H9 (cell line): ENCODE results near the gene STAB2. TPM values are rescaled to one million over a fixed set of nuclear protein-coding genes. Genes with fewer than 3 reads are reported as not detected.

Experiments used
- DNase-seq: peaks from one replicate; pipeline ENCODE4 v3.0.0-alpha.2; 2017
- H2AFZ ChIP-seq: one replicate; pipeline ENCODE4 v1.6.1; 2013; ENCODE audit warnings: mild to moderate bottlenecking, low read length, control low read depth, moderate library complexity
- H2AK5ac ChIP-seq: 2 replicates; pipeline ENCODE4 v1.6.1; 2013; ENCODE audit warnings: low read length, control low read depth, mixed read lengths; ENCODE audit not compliant: insufficient read length
- H2BK120ac ChIP-seq: one replicate; pipeline ENCODE4 v1.6.1; 2013; ENCODE audit warnings: low read depth, mild to moderate bottlenecking, low read length, control low read depth, inconsistent platforms; ENCODE audit not compliant: poor library complexity, severe bottlenecking
- H2BK12ac ChIP-seq: 2 replicates; pipeline ENCODE4 v1.6.1; 2013; ENCODE audit warnings: low read length, control low read depth, mixed read lengths, low read depth; ENCODE audit not compliant: insufficient read length
- H2BK15ac ChIP-seq: 2 replicates; pipeline ENCODE4 v1.6.1; 2013; ENCODE audit warnings: low read depth, low read length, control low read depth
- H2BK20ac ChIP-seq: one replicate; pipeline ENCODE4 v1.6.1; 2013; ENCODE audit warnings: low read depth, mild to moderate bottlenecking, low read length, control low read depth, inconsistent platforms; ENCODE audit not compliant: poor library complexity, severe bottlenecking
- H2BK5ac ChIP-seq: 2 replicates; pipeline ENCODE4 v1.6.1; 2013; ENCODE audit warnings: low read length, control low read depth, mixed read lengths; ENCODE audit not compliant: insufficient read length
- H3K14ac ChIP-seq: 2 replicates; pipeline ENCODE4 v1.6.1; 2013; ENCODE audit warnings: low read length, control low read depth; ENCODE audit not compliant: insufficient read depth
- H3K18ac ChIP-seq: 2 replicates; pipeline ENCODE4 v1.6.1; 2013; ENCODE audit warnings: low read depth, mild to moderate bottlenecking, mixed read lengths, low read length, control low read depth; ENCODE audit not compliant: insufficient read length
- H3K23ac ChIP-seq: 2 replicates; pipeline ENCODE4 v1.6.1; 2013; ENCODE audit warnings: low read length, control low read depth, mixed read lengths, low read depth; ENCODE audit not compliant: insufficient read length
- H3K23me2 ChIP-seq: 2 replicates; pipeline ENCODE4 v1.6.1; 2013; ENCODE audit warnings: low read depth, mild to moderate bottlenecking, mixed read lengths, low read length, control low read depth; ENCODE audit not compliant: insufficient read length, poor library complexity, severe bottlenecking
- H3K27ac ChIP-seq: 2 replicates; pipeline ENCODE4 v1.5.1; 2013; ENCODE audit warnings: low read length, control low read depth, mixed read lengths, low read depth; ENCODE audit not compliant: insufficient read length
- H3K27me3 ChIP-seq: 2 replicates; pipeline ENCODE4 v1.6.1; 2013; ENCODE audit warnings: low read length, control low read depth, inconsistent platforms; ENCODE audit not compliant: insufficient read depth
- H3K4ac ChIP-seq: 2 replicates; pipeline ENCODE4 v1.6.1; 2013; ENCODE audit warnings: low read depth, mild to moderate bottlenecking, control low read depth, inconsistent platforms, low read length, moderate library complexity
- H3K4me1 ChIP-seq: 2 replicates; pipeline ENCODE4 v1.6.1; 2013; ENCODE audit warnings: low read length, control low read depth, inconsistent platforms; ENCODE audit not compliant: insufficient read depth
- H3K4me2 ChIP-seq: 2 replicates; pipeline ENCODE4 v1.6.1; 2013; ENCODE audit warnings: low read length, control low read depth, mixed read lengths; ENCODE audit not compliant: insufficient read length, insufficient read depth
- H3K56ac ChIP-seq: 2 replicates; pipeline ENCODE4 v1.6.1; 2013; ENCODE audit warnings: low read depth, mild to moderate bottlenecking, mixed read lengths, low read length, control low read depth; ENCODE audit not compliant: insufficient read length
- H3K79me1 ChIP-seq: 2 replicates; pipeline ENCODE4 v1.6.1; 2013; ENCODE audit warnings: low read depth, mild to moderate bottlenecking, moderate library complexity, low read length, control low read depth, inconsistent platforms; ENCODE audit not compliant: insufficient read depth, poor library complexity, severe bottlenecking
- H3K79me2 ChIP-seq: 2 replicates; pipeline ENCODE4 v1.6.1; 2013; ENCODE audit warnings: low read length, control low read depth, inconsistent platforms; ENCODE audit not compliant: insufficient read depth
- H3K9ac ChIP-seq: 2 replicates; pipeline ENCODE4 v1.6.1; 2013; ENCODE audit warnings: low read length, control low read depth, mixed read lengths; ENCODE audit not compliant: insufficient read length; ENCODE audit errors: extremely low read depth
- H3K9me3 ChIP-seq: one replicate; pipeline ENCODE4 v1.6.1; 2013; ENCODE audit warnings: low read depth, low read length, inconsistent platforms; ENCODE audit not compliant: control insufficient read depth
- H3T11ph ChIP-seq: one replicate; pipeline ENCODE4 v1.6.1; 2013; ENCODE audit warnings: mild to moderate bottlenecking, low read length, control low read depth, inconsistent platforms
- H4K20me1 ChIP-seq: one replicate; pipeline ENCODE4 v1.6.1; 2013; ENCODE audit not compliant: control insufficient read depth, insufficient read length, insufficient read depth
- H4K5ac ChIP-seq: 2 replicates; pipeline ENCODE4 v1.6.1; 2013; ENCODE audit warnings: low read depth, mild to moderate bottlenecking, mixed read lengths, low read length, control low read depth; ENCODE audit not compliant: insufficient read length
- H4K8ac ChIP-seq: replicated peaks from 2 replicates; pipeline ENCODE4 v1.6.1; 2013; ENCODE audit warnings: low read length, control low read depth, mixed read lengths, low read depth; ENCODE audit not compliant: insufficient read length
- H4K91ac ChIP-seq: 2 replicates; pipeline ENCODE4 v1.6.1; 2013; ENCODE audit warnings: low read depth, mild to moderate bottlenecking, moderate library complexity, mixed read lengths, low read length, control low read depth; ENCODE audit not compliant: insufficient read length
- H3K27ac Mint-ChIP-seq, 3 experiments: 2 replicates in 2 of 3; 3 replicates in 1 of 3; pipeline ENCODE4 v1.8.0; 2020 to 2021; ENCODE audit warnings: mixed read lengths in 3 of 3, mild to moderate bottlenecking in 1 of 3, moderate library complexity in 1 of 3
- H3K27me3 Mint-ChIP-seq: 2 replicates; pipeline ENCODE4 v1.8.0; 2021; ENCODE audit warnings: low read depth, mild to moderate bottlenecking, moderate library complexity, mixed read lengths
- H3K36me3 Mint-ChIP-seq, 3 experiments: 2 replicates in 2 of 3; 3 replicates in 1 of 3; pipeline ENCODE4 v1.8.0; 2020 to 2021; ENCODE audit warnings: low read depth in 3 of 3, mixed read lengths in 3 of 3; ENCODE audit not compliant: insufficient read depth in 1 of 3
- H3K4me1 Mint-ChIP-seq, 2 experiments: 2 replicates each; pipeline ENCODE4 v1.8.0; 2020; ENCODE audit warnings: mixed read lengths in 2 of 2
- H3K4me3 Mint-ChIP-seq, 2 experiments: 2 replicates in 1 of 2; 3 replicates in 1 of 2; pipeline ENCODE4 v1.8.0; 2020 to 2021; ENCODE audit warnings: mild to moderate bottlenecking in 2 of 2, mixed read lengths in 2 of 2, moderate library complexity in 1 of 2
- H3K9me3 Mint-ChIP-seq, 2 experiments: 2 replicates in 1 of 2; 3 replicates in 1 of 2; pipeline ENCODE4 v1.8.0; 2020; ENCODE audit warnings: mild to moderate bottlenecking in 2 of 2, mixed read lengths in 2 of 2, moderate library complexity in 1 of 2
- WGBS: extraction: QIAGEN DNeasy Blood & Tissue Kit; methylation state at CpG from one replicate; pipeline ENCODE4 v1.1.7; 2013; ENCODE audit warnings: missing lambda C conversion rate, low lambda C conversion rate, mixed read lengths; ENCODE audit not compliant: insufficient read length; ENCODE audit errors: extremely low coverage; 5-methylcytosine and 5-hydroxymethylcytosine counted together
- total RNA-seq: library from RNA; stranded (reverse); gene quantifications from 2 replicates; pipeline ENCODE4 v1.2.1, GENCODE V29; 2021
- TF ChIP-seq, protein P1 (sequence below): fragments of 200-600 bp; sonication (generic); conservative IDR thresholded peaks from 3 replicates; pipeline ENCODE4 v1.8.0; 2021; ENCODE audit warnings: antibody characterized with exemption, mild to moderate bottlenecking

The STAB2 gene
- total RNA-seq, 1 experiment from 2014 or later: 0.02 TPM

DNA sequence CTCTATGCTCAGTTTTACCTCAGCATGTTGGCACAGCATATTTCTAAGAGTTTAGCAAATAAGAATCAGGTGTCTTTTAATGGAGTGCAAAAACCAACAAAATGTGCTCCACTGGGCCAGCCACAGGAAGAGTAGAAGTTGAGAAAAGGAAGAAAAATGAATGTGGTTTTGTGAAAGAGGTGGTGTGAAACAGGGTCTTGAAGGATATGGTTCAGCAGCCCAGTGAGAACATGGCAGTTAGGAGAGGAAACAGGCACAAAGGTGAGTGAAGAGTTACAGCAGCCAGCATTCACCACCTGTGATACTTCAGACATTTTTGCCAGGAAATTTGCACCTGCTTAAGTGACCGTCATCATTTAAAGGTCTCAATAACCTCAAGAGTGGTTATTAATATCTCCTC is 2.4 kb downstream of the STAB2 start:
- H2BK12ac ChIP-seq: no peak overlapping the region
- H2BK15ac ChIP-seq: no peak overlapping the region
- no peak overlapping the region for H4K8ac ChIP-seq
- H4K91ac ChIP-seq: no peak overlapping the region
- no peaks in the 10 kb centered on the region for H3K79me2 ChIP-seq
- H4K5ac ChIP-seq: no peak overlapping the region
- H4K20me1 ChIP-seq: no peaks in the 10 kb centered on the region
- no peaks in the 10 kb centered on the region for H3K79me1 ChIP-seq
- no peak overlapping the region for H2AFZ ChIP-seq
- no peak overlapping the region for H3K14ac ChIP-seq
- H2BK20ac ChIP-seq: no peak overlapping the region
- H3K18ac ChIP-seq: no peak overlapping the region
- H3K27ac ChIP-seq: no peak overlapping the region
- H3K4me2 ChIP-seq: no peak overlapping the region
- H3K56ac ChIP-seq: no peak overlapping the region
- Mint-ChIP-seq H3K9me3 (no peaks in the 10 kb centered on the region), H3K27me3 (no peaks in the 10 kb centered on the region), H3K4me3 (no peak overlapping the region), H3K36me3 (no peaks in the 10 kb centered on the region), H3K27ac (no peak overlapping the region), H3K4me1 (no peaks in the 10 kb centered on the region)
- no peak overlapping the region for H3T11ph ChIP-seq
- no peak overlapping the region for H2AK5ac ChIP-seq
- no peak overlapping the region for H3K9ac ChIP-seq
- DNase-seq: no peak
- no peaks in the 10 kb centered on the region for H3K4me1 ChIP-seq
- H3K9me3 ChIP-seq: no peaks in the 10 kb centered on the region
- TF ChIP-seq, protein P1, sequence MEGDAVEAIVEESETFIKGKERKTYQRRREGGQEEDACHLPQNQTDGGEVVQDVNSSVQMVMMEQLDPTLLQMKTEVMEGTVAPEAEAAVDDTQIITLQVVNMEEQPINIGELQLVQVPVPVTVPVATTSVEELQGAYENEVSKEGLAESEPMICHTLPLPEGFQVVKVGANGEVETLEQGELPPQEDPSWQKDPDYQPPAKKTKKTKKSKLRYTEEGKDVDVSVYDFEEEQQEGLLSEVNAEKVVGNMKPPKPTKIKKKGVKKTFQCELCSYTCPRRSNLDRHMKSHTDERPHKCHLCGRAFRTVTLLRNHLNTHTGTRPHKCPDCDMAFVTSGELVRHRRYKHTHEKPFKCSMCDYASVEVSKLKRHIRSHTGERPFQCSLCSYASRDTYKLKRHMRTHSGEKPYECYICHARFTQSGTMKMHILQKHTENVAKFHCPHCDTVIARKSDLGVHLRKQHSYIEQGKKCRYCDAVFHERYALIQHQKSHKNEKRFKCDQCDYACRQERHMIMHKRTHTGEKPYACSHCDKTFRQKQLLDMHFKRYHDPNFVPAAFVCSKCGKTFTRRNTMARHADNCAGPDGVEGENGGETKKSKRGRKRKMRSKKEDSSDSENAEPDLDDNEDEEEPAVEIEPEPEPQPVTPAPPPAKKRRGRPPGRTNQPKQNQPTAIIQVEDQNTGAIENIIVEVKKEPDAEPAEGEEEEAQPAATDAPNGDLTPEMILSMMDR: no peak
- H2BK120ac ChIP-seq: no peak overlapping the region
- no CpG with 5 or more reads among the region's 1 CpG for WGBS
- H3K23ac ChIP-seq: no peak overlapping the region
- H3K27me3 ChIP-seq: no peaks in the 10 kb centered on the region
- no peaks in the 10 kb centered on the region for H3K23me2 ChIP-seq
- H2BK5ac ChIP-seq: no peak overlapping the region
- no peak overlapping the region for H3K4ac ChIP-seq
